Measurements from ENCODE around the gene SYNE1.

DNA sequence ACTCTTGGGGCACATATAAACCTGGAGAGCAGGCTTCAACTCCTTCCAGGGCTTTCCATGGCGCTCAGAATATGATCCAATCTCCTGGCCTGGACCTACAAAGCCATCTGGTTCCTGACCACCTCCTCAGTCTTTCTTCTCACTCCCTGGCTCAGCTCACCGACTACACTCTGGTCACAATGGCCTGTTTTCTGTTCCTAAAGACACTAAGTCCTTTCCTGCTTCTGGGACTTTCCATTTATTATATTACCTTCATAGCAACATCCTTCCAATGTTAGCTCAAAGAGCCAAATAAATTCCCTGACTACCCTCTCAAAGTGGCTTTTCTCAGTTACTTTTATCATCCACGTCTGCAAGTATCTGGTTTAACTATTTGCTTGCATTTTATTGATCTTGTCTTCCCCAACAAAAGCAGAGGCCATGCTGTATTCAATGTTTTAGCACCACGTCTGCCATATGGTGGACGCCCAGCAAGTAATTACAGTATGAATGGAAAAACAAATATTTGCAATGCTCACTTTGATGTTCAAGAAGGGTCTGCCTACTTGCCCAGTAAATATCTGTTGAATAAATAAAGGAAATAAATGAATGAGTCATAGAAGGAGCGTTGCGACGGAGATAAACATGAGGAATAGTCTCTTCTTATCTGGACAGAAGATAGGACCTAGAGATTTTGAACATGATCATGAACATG, 501.3 kb downstream of the SYNE1 start:
- TF ChIP-seq, protein P1, sequence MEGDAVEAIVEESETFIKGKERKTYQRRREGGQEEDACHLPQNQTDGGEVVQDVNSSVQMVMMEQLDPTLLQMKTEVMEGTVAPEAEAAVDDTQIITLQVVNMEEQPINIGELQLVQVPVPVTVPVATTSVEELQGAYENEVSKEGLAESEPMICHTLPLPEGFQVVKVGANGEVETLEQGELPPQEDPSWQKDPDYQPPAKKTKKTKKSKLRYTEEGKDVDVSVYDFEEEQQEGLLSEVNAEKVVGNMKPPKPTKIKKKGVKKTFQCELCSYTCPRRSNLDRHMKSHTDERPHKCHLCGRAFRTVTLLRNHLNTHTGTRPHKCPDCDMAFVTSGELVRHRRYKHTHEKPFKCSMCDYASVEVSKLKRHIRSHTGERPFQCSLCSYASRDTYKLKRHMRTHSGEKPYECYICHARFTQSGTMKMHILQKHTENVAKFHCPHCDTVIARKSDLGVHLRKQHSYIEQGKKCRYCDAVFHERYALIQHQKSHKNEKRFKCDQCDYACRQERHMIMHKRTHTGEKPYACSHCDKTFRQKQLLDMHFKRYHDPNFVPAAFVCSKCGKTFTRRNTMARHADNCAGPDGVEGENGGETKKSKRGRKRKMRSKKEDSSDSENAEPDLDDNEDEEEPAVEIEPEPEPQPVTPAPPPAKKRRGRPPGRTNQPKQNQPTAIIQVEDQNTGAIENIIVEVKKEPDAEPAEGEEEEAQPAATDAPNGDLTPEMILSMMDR (IDR thresholded peaks at IDR 0.05) = no peak
- TF ChIP-seq EP300 (IDR thresholded peaks at IDR 0.05) = no peak

Measured in upper lobe of left lung (tissue), 4 donors.